ENCODE measurements around the gene ALOX5AP.
A peak's percentile ranks its signal among the peaks of the same experiment; 100 is the strongest.

ALOX5AP gene

GRCh38 chr13:30734439-30734838, 904 bp upstream of the ALOX5AP start:
- H4K20me1 ChIP-seq: no peaks in the 10 kb centered on the region

GRCh38 chr13:30735872-30736175, 481 bp downstream of the ALOX5AP start:
- Histone ChIP-seq H3K4me2 (peak overlapping the region; percentile 85), H3K9ac (peak overlapping the region; percentile 55; the same call in 1 of the 2 replicates), H3K36me3 (no peaks in the 10 kb centered on the region), H3K9me3 (no peaks in the 10 kb centered on the region), H3K27me3 (no peaks in the 10 kb centered on the region), H3K4me3 (no peak overlapping the region), H3K4me1 (peaks cover 76% of the 10 kb centered on the region), H4K20me1 (no peaks in the 10 kb centered on the region), H3K27ac (peak overlapping the region; percentile 83)
- TF ChIP-seq Cebpa-rat (IDR thresholded peaks at IDR 0.05): no peak

More at GRCh38 chr13:30734439-30734838, 904 bp upstream of the ALOX5AP start:
- H3K4me3 ChIP-seq: 0 out of 2 replicates have a peak overlapping the region, but pooled peaks have one; percentile 24
- H3K36me3 ChIP-seq: no peaks in the 10 kb centered on the region
- TF ChIP-seq Cebpa-rat (IDR thresholded peaks at IDR 0.05): no peak
- H3K4me2 ChIP-seq: peak overlapping the region; percentile 85
- H3K9ac ChIP-seq: peak overlapping the region; percentile 55; the same call in 1 of the 2 replicates
- peaks cover 63% of the 10 kb centered on the region for H3K4me1 ChIP-seq
- peak overlapping the region; percentile 83 for H3K27ac ChIP-seq
- no peaks in the 10 kb centered on the region for H3K9me3 ChIP-seq
- H3K27me3 ChIP-seq: no peaks in the 10 kb centered on the region

- Histone ChIP-seq H3K9ac (peak overlapping the region; percentile 36; the same call in 1 of the 2 replicates), H3K4me2 (peak overlapping the region; percentile 85)
Observed at GRCh38 chr13:30736461-30737320, 1.3 kb downstream of the ALOX5AP start.

GRCh38 chr13:30737511-30738337, 2.4 kb downstream of the ALOX5AP start:
- no peaks in the 10 kb centered on the region for H3K27me3 ChIP-seq
- no peaks in the 10 kb centered on the region for H3K9me3 ChIP-seq
- H3K27ac ChIP-seq: peak overlapping the region; percentile 83
- peaks cover 78% of the 10 kb centered on the region for H3K4me1 ChIP-seq
- peak overlapping the region; percentile 85 for H3K4me2 ChIP-seq
- no peaks in the 10 kb centered on the region for H4K20me1 ChIP-seq
- H3K9ac ChIP-seq: peak overlapping the region; percentile 36; the same call in 1 of the 2 replicates
- no peak for TF ChIP-seq Cebpa-rat (IDR thresholded peaks at IDR 0.05)
- H3K36me3 ChIP-seq: no peaks in the 10 kb centered on the region
- no peak overlapping the region for H3K4me3 ChIP-seq

More at GRCh38 chr13:30736461-30737320, 1.3 kb downstream of the ALOX5AP start:
- peaks cover 78% of the 10 kb centered on the region for H3K4me1 ChIP-seq
- no peak for TF ChIP-seq Cebpa-rat (IDR thresholded peaks at IDR 0.05)
- no peaks in the 10 kb centered on the region for H4K20me1 ChIP-seq
- no peaks in the 10 kb centered on the region for H3K27me3 ChIP-seq
- no peaks in the 10 kb centered on the region for H3K36me3 ChIP-seq
- H3K9me3 ChIP-seq: no peaks in the 10 kb centered on the region
- peak overlapping the region; percentile 83 for H3K27ac ChIP-seq
- H3K4me3 ChIP-seq: no peak overlapping the region

- H3K4me3 ChIP-seq: no peak overlapping the region
- TF ChIP-seq Cebpa-rat (IDR thresholded peaks at IDR 0.05): no peak
- peak overlapping the region; percentile 12; the same call in 1 of the 2 replicates for H3K9ac ChIP-seq
- peak overlapping the region; percentile 83 for H3K27ac ChIP-seq
- H3K27me3 ChIP-seq: no peaks in the 10 kb centered on the region
- H3K4me2 ChIP-seq: peak overlapping the region; percentile 85
- no peaks in the 10 kb centered on the region for H3K9me3 ChIP-seq
- no peaks in the 10 kb centered on the region for H4K20me1 ChIP-seq
- H3K4me1 ChIP-seq: peaks cover 78% of the 10 kb centered on the region
- H3K36me3 ChIP-seq: no peaks in the 10 kb centered on the region
Observed at GRCh38 chr13:30738526-30739236, 3.3 kb downstream of the ALOX5AP start.

GRCh38 chr13:30739237-30739528, 3.8 kb downstream of the ALOX5AP start:
- H3K4me3 ChIP-seq: no peak overlapping the region
- H4K20me1 ChIP-seq: no peaks in the 10 kb centered on the region
- peak overlapping the region; percentile 85 for H3K4me2 ChIP-seq
- H3K9ac ChIP-seq: no peak overlapping the region
- no peaks in the 10 kb centered on the region for H3K36me3 ChIP-seq
- TF ChIP-seq Cebpa-rat (IDR thresholded peaks at IDR 0.05): no peak
- no peaks in the 10 kb centered on the region for H3K9me3 ChIP-seq
- no peak overlapping the region for H3K27ac ChIP-seq
- peaks cover 78% of the 10 kb centered on the region for H3K4me1 ChIP-seq
- H3K27me3 ChIP-seq: no peaks in the 10 kb centered on the region

GRCh38 chr13:30739761-30740642, 4.7 kb downstream of the ALOX5AP start:
- no peaks in the 10 kb centered on the region for H4K20me1 ChIP-seq
- no peak overlapping the region for H3K4me3 ChIP-seq
- H3K9me3 ChIP-seq: no peaks in the 10 kb centered on the region
- H3K27me3 ChIP-seq: no peaks in the 10 kb centered on the region
- H3K27ac ChIP-seq: no peak overlapping the region
- H3K4me1 ChIP-seq: peaks cover 78% of the 10 kb centered on the region
- H3K4me2 ChIP-seq: peak overlapping the region; percentile 28
- no peaks in the 10 kb centered on the region for H3K36me3 ChIP-seq
- no peak overlapping the region for H3K9ac ChIP-seq
- TF ChIP-seq Cebpa-rat (IDR thresholded peaks at IDR 0.05): no peak

- Histone ChIP-seq H3K4me1 (peaks cover 51% of the 10 kb centered on the region), H3K4me3 (no peak overlapping the region), H3K27me3 (no peaks in the 10 kb centered on the region), H3K27ac (no peak overlapping the region), H4K20me1 (no peaks in the 10 kb centered on the region), H3K9ac (no peak overlapping the region), H3K4me2 (no peak overlapping the region), H3K9me3 (no peaks in the 10 kb centered on the region), H3K36me3 (no peaks in the 10 kb centered on the region)
- no peak for TF ChIP-seq Cebpa-rat (IDR thresholded peaks at IDR 0.05)
Observed at GRCh38 chr13:30742901-30743300, 7.6 kb downstream of the ALOX5AP start.

Data from BLaER1 (cell line).